Measurements from ENCODE around the gene ADARB1.

DNA sequence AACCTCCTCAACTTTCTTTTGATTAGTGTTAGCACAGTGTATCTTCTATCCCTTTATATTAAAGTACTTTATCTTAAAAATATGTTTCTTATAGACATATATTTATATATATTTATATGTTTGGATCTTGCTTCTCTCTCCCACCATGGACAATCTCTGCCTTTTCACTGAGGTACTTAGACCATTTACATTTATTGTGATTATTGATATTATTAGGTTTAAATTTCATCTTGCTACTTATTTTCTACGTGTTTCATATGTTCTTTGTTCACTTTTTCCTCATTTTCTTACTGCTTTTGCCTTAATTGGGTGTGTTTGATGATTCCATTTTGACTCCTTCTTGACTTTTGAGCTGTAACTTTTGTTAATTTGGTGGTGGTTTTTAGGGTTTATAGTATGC lies 142.6 kb downstream of the ADARB1 start:
- TF ChIP-seq, protein P1, sequence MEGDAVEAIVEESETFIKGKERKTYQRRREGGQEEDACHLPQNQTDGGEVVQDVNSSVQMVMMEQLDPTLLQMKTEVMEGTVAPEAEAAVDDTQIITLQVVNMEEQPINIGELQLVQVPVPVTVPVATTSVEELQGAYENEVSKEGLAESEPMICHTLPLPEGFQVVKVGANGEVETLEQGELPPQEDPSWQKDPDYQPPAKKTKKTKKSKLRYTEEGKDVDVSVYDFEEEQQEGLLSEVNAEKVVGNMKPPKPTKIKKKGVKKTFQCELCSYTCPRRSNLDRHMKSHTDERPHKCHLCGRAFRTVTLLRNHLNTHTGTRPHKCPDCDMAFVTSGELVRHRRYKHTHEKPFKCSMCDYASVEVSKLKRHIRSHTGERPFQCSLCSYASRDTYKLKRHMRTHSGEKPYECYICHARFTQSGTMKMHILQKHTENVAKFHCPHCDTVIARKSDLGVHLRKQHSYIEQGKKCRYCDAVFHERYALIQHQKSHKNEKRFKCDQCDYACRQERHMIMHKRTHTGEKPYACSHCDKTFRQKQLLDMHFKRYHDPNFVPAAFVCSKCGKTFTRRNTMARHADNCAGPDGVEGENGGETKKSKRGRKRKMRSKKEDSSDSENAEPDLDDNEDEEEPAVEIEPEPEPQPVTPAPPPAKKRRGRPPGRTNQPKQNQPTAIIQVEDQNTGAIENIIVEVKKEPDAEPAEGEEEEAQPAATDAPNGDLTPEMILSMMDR (IDR thresholded peaks at IDR 0.05), result no peak
- no peak for TF ChIP-seq POLR2A (IDR thresholded peaks at IDR 0.05)

All from tibial nerve (tissue), 3 donors.